GM12892 (cell line): ENCODE results near the gene USP15. TPM values are rescaled to one million over a fixed set of nuclear protein-coding genes. Genes with fewer than 3 reads are reported as not detected.
A peak's percentile ranks its signal among the peaks of the same experiment; 100 is the strongest.

ENCODE experiments used
- DNase-seq: peaks from one replicate; pipeline ENCODE4 v3.0.0; 2011; ENCODE audit not compliant: insufficient read length
- FAIRE-seq: peaks from 2 replicates; lab custom pipeline; 2011; peaks lifted over from hg19 to GRCh38; lab: Jason Lieb, UNC
- POLR2A ChIP-seq: IDR thresholded peaks from 2 replicates; pipeline ENCODE4 v1.6.1; 2011; ENCODE audit warnings: low read depth, low read length, control low read depth
- POLR2AphosphoS5 ChIP-seq: IDR thresholded peaks from 2 replicates; pipeline ENCODE4 v1.6.1; 2011; ENCODE audit warnings: low read depth, low read length, control low read depth
- TAF1 ChIP-seq: IDR thresholded peaks from 2 replicates; pipeline ENCODE4 v1.6.1; 2011; ENCODE audit warnings: low read depth, mild to moderate bottlenecking, control low read depth, low read length, borderline replicate concordance
- polyA plus RNA-seq: library from polyadenylated mRNA; unstranded; fragments of >200 nt; gene quantifications from one replicate; pipeline ENCODE4 v1.2.1, GENCODE V29; 2012; ENCODE audit warnings: missing spikeins, inconsistent platforms; ENCODE audit not compliant: missing spikeins

Gene USP15
- polyA plus RNA-seq, result 66.1 TPM

DNA sequence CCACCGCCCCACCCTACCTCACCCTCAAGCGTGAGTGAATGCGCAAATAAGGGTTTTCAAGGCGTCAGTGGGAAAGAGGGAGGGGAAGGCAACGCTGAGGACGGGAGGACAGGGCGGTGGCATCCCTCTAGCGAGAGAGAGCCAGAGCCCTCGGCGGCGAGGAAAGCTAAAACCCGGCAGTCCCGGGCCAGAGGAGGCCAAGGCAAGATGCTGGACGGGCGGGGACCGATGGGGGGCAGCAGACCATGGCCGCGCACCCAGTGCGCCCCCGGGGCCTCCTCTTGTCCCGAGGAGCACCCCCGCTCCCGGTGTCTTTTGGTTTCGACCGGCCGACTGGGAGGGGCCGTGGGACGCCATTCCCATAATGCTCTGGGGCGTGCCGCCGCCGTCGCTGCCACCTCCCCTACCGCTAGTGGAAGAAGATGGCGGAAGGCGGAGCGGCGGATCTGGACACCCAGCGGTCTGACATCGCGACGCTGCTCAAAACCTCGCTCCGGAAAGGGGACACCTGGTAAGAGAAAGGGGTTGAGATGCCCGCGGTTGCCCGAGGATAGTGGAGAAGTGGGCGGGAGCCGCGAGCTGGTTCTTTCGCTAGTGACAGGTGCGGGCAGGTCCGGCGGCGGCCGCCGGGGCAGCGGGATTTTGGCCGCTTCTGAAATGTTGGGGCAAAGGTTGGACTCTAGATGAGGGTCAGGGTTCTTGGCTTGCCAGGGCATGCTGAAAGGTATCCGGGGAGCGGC lies at the start of gene USP15:
Gene USP15, plus strand, starts transcription at position 412 of the 740 bp plus-strand sequence. Its CDS starts 11 bp downstream, at position 423.
- DNase-seq (peak; percentile 56), FAIRE-seq (peak; percentile 95)
- peak; percentile 96 for TF ChIP-seq POLR2A
- peak; percentile 86 for TF ChIP-seq TAF1
- TF ChIP-seq POLR2AphosphoS5, result peak; percentile 92

GRCh38 chr12:62210422-62210821 lies 49.8 kb upstream of the USP15 start:
- TF ChIP-seq TAF1 (no peak), POLR2AphosphoS5 (no peak), POLR2A (no peak)
- peak; percentile 24 for FAIRE-seq
- DNase-seq, result no peak

DNA sequence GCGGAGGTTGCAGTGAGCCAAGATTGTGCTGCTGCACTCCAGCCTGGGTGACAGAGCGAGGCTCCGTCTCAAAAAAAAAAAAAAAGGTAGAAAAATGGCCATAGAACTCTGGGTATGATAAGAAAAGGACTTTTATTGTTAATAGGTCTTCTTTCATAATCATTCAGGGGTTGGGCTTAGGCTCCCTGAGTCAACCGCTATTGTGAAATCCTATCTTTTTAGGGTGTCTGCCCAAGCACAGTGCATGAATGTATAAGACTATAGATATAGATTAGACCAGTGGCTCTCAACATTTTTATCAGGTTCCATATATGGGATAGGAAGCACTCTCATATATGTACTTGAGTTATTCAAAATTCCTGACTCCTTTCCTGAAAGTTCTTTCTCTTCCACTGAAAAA lies 48.7 kb upstream of the USP15 start:
- DNase-seq, result no peak
- no peak for TF ChIP-seq TAF1
- TF ChIP-seq POLR2AphosphoS5, result no peak
- no peak for TF ChIP-seq POLR2A
- no peak for FAIRE-seq

- no peak for FAIRE-seq
Observed at GRCh38 chr12:62214846-62215245, 45.4 kb upstream of the USP15 start.

DNA sequence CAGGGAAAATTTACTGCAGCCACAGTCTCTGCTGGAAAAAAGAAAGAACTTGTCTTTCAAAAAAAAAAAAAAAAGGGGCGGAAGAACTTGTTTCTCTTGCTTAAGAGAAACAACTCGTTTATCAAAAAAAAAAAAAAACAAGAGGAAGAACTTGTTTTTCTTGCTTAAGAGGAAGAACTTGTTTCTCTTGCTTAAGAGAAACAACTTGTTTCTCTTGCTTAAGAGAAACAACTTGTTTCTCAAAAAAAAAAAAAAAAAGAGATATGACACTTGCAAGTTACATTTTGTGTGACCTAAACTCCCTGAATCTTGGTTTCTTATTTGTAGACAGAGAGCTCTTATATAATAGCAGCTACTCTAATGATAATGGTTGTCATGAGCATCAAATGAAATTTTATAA lies 44.7 kb upstream of the USP15 start:
- TF ChIP-seq TAF1 (no peak), POLR2AphosphoS5 (no peak), POLR2A (no peak)
- no peak for FAIRE-seq
- DNase-seq, result no peak

More at GRCh38 chr12:62214846-62215245, 45.4 kb upstream of the USP15 start:
- TF ChIP-seq TAF1 (no peak), POLR2A (no peak), POLR2AphosphoS5 (no peak)
- no peak for DNase-seq

GRCh38 chr12:62217466-62218194 lies 42.6 kb upstream of the USP15 start:
- TF ChIP-seq TAF1, result no peak
- TF ChIP-seq POLR2AphosphoS5, result no peak
- no peak for TF ChIP-seq POLR2A
- DNase-seq (no peak), FAIRE-seq (no peak)

DNA sequence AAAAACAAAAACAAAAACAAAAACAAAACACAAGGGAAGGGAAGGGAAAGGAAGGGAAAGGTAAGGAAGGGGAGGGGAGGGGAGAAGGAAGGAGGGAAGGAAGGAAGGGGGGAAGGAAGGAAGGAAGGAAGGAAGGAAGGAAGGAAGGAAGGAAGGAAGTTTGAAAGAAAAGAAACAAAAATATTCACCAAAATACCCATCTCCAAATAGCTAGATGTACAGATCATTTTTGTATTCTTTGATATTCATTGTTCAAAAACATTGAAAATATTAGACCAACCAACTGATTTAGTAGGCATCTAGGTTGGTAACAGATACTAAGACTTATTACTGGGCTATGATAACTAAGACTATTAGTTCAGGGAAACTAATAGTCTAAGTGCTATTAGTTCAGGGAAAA lies 39.1 kb upstream of the USP15 start:
- TF ChIP-seq TAF1 (no peak), POLR2A (no peak), POLR2AphosphoS5 (no peak)
- DNase-seq, result no peak
- no peak for FAIRE-seq

DNA sequence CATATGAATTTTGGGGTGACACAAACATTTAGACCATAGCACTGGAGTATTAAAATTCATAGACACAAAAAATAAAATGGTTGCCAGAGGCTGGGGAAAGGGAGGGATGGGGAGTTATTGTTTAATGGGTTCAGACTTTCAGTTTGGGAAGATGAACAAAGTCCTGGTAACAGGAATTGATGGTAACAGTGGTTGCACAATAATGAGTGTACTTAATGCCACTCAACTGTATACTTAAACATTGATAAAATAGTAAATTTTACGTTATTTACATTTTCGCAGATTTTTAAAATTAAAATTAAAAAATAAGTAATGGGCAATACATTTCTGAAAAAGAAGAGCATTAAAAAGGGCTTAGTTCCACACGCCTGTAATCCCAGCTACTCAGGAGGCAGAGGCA lies 35.6 kb upstream of the USP15 start:
- TF ChIP-seq POLR2A (no peak), POLR2AphosphoS5 (no peak), TAF1 (no peak)
- FAIRE-seq (no peak), DNase-seq (no peak)

DNA sequence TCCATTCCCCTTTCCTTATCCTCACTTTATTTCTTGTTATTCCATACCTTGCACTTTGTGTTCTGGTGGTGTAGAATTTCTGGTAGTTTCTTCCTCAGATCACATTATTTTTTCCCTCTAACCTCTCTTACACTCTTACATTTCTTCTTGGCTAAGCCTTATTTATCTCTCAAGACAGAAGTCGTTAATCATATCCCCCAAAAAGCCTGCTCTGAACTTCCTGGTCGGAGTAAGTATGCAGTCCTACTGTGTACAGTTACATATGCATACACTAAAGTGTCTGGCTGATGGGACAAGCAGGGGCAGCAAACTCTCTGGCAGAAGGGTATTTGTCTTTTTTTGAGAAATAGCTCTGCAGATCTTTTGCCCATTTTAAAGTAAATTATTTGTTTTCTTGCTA lies 33.1 kb upstream of the USP15 start:
- FAIRE-seq, result no peak

DNA sequence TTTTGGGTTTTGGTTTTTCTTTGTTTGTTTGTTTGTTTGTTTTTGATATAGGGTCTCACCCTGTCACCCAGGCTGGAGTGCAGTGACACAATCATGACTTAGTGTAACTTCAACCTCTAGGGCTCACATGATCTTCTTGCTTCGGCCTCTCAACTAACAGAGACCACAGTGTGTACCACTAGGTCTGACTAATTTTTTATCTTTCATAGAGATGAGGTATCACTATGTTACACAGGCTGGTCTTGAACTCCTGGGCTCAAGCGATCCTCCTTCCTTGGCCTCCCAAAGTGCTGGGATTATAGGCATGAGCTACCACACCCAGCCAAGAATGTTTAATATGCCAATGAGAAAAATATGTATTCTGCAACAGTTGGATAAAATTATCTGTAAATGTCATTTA lies 29.6 kb upstream of the USP15 start:
- DNase-seq (no peak), FAIRE-seq (no peak)
- TF ChIP-seq POLR2AphosphoS5, result no peak
- TF ChIP-seq POLR2A, result no peak
- TF ChIP-seq TAF1, result no peak

More for the DNA sequence above, 33.1 kb upstream of the USP15 start:
- DNase-seq, result no peak
- TF ChIP-seq TAF1 (no peak), POLR2AphosphoS5 (no peak), POLR2A (no peak)

- TF ChIP-seq POLR2A (no peak), TAF1 (no peak), POLR2AphosphoS5 (no peak)
- DNase-seq (no peak), FAIRE-seq (no peak)
Observed at GRCh38 chr12:62232143-62232729, 28.0 kb upstream of the USP15 start.
